Endometrial microvascular endothelial cells (primary cell): Measurements from ENCODE around the gene TTC7B. TPM values are rescaled to one million over a fixed set of nuclear protein-coding genes. Genes with fewer than 3 reads are reported as not detected.

ENCODE experiments used
- in situ Hi-C: cut with HindIII; loops from 2 replicates; pipeline ENCODE4 v1.10.0; 2017; ENCODE audit warnings: low sequenced_read_pairs, low pct_unique_long_range_greater_than_20kb; ENCODE audit errors: inconsistent ontology term
- total RNA-seq: library from RNA; depleted of rRNA; stranded (reverse); fragments of >200 nt; gene quantifications from one replicate; pipeline ENCODE4 v1.2.3, GENCODE V29; 2015; ENCODE audit errors: inconsistent ontology term

Gene TTC7B
- total RNA-seq, 1 donor from 2014 or later, result 50.5 TPM

GRCh38 chr14:90522571-90523191 is 293.5 kb downstream of the TTC7B start:
- in situ Hi-C loops, result no loop called here

GRCh38 chr14:90521930-90522483 is 294.2 kb downstream of the TTC7B start:
- in situ Hi-C loops, result no loop called here

- in situ Hi-C loops, result no loop called here
These were observed 294.9 kb downstream of the TTC7B start for GRCh38 chr14:90521084-90521929.

GRCh38 chr14:90520326-90520725 is 295.9 kb downstream of the TTC7B start:
- in situ Hi-C loops, result no loop called here

- in situ Hi-C loops, result no loop called here
These were observed 296.8 kb downstream of the TTC7B start for GRCh38 chr14:90519262-90519920.

- in situ Hi-C loops, result no loop called here
These were observed 297.3 kb downstream of the TTC7B start for GRCh38 chr14:90518941-90519256.

- in situ Hi-C loops, result no loop called here
These were observed 297.9 kb downstream of the TTC7B start for GRCh38 chr14:90518069-90518940.

GRCh38 chr14:90517076-90517841 is 299.0 kb downstream of the TTC7B start:
- in situ Hi-C loops, result no loop called here

GRCh38 chr14:90514566-90514965 is 301.7 kb downstream of the TTC7B start:
- in situ Hi-C loops, result no loop called here

- in situ Hi-C loops, result no loop called here
These were observed 302.2 kb downstream of the TTC7B start for GRCh38 chr14:90514015-90514398.

GRCh38 chr14:90513161-90514014 is 302.8 kb downstream of the TTC7B start:
- in situ Hi-C loops, result no loop called here

- in situ Hi-C loops, result no loop called here
These were observed 303.8 kb downstream of the TTC7B start for GRCh38 chr14:90512329-90512991.

GRCh38 chr14:90511795-90512328 is 304.4 kb downstream of the TTC7B start:
- in situ Hi-C loops, result no loop called here

- in situ Hi-C loops, result no loop called here
These were observed 305.0 kb downstream of the TTC7B start for GRCh38 chr14:90511252-90511651.

GRCh38 chr14:90510159-90510558 is 306.1 kb downstream of the TTC7B start:
- in situ Hi-C loops, result no loop called here

- in situ Hi-C loops, result no loop called here
These were observed 306.8 kb downstream of the TTC7B start for GRCh38 chr14:90509403-90509802.
